B cell (primary cell): ENCODE measurements around the gene PPFIA1. TPM values are rescaled to one million over a fixed set of nuclear protein-coding genes. Genes with fewer than 3 reads are reported as not detected.

Source experiments
- ATAC-seq: fragments of 200-7000 bp; cut with Tn5 transposase; one replicate; pipeline ENCODE4 v1.10.0; 2021; ENCODE audit warnings: low read depth, mild to moderate bottlenecking, moderate number of reproducible peaks, moderate library complexity
- CTCF ChIA-PET: fragments of 350-600 bp; sonication (Branson Sonifier 250); formaldehyde crosslinking; loops from one replicate; lab custom pipeline; 2021; ENCODE audit warnings: antibody characterized with exemption, inconsistent platforms; lab: Charles Lee
- POLR2A ChIA-PET: fragments of 350-600 bp; sonication (Branson Sonifier 250); formaldehyde crosslinking; loops from one replicate; lab custom pipeline; 2021; ENCODE audit warnings: antibody characterized with exemption; lab: Charles Lee
- DNase-seq: peaks from one replicate; pipeline ENCODE4 v3.0.0; 2013
- H2AFZ ChIP-seq: 2 replicates; pipeline ENCODE4 v1.6.1; 2012; ENCODE audit warnings: mild to moderate bottlenecking, low read depth, low read length; ENCODE audit not compliant: insufficient read depth, poor library complexity, severe bottlenecking
- H3K27ac ChIP-seq, 2 donors: 1 replicate in 1 of 2; 2 replicates in 1 of 2; pipeline ENCODE4 v1.5.1; 2012 to 2013; ENCODE audit warnings: low read length in 2 of 2, mild to moderate bottlenecking in 2 of 2, moderate library complexity in 1 of 2
- H3K27me3 ChIP-seq, 4 experiments: fragments of 200-600 bp in 1 of 4; sonication (generic) in 1 of 4; replicated peaks in 1 of 4; 1 replicate in 2 of 4; 2 replicates in 2 of 4; pipeline versions ENCODE4 v1.6.1 to v1.7.0; 2013 to 2016; ENCODE audit warnings: low read length in 3 of 4, mild to moderate bottlenecking in 2 of 4, mixed read lengths in 1 of 4, moderate library complexity in 1 of 4; ENCODE audit not compliant: insufficient read depth in 4 of 4, control insufficient read depth in 3 of 4; ENCODE audit errors: control extremely low read depth in 1 of 4
- H3K36me3 ChIP-seq, 2 experiments: replicated peaks in 1 of 2; 1 replicate in 1 of 2; 2 replicates in 1 of 2; pipeline versions ENCODE4 v1.6.1 to v1.7.1; 2013; ENCODE audit warnings: low read length in 1 of 2; ENCODE audit not compliant: insufficient read depth in 2 of 2, control insufficient read depth in 1 of 2; ENCODE audit errors: control extremely low read depth in 1 of 2, extremely low read depth in 1 of 2
- H3K4me1 ChIP-seq, 2 donors: fragments of 200-600 bp in 1 of 2; sonication (generic) in 1 of 2; 1 replicate in 1 of 2; 2 replicates in 1 of 2; pipeline versions ENCODE4 v1.5.1 to v1.6.1; 2013 to 2017; ENCODE audit warnings: low read length in 2 of 2; ENCODE audit not compliant: control insufficient read depth in 2 of 2, insufficient read depth in 2 of 2
- H3K4me2 ChIP-seq: replicated peaks from 2 replicates; pipeline ENCODE3; 2012; ENCODE audit warnings: mild to moderate bottlenecking, low read depth, low read length; ENCODE audit not compliant: poor library complexity, severe bottlenecking
- H3K4me3 ChIP-seq, 5 experiments: fragments of 200-600 bp in 1 of 5; sonication (generic) in 1 of 5; 1 replicate in 3 of 5; 2 replicates in 2 of 5; pipeline versions ENCODE4 v1.5.1 to v1.7.0; 2011 to 2016; ENCODE audit warnings: low read length in 4 of 5, mild to moderate bottlenecking in 4 of 5, low read depth in 2 of 5, control low read depth in 1 of 5, moderate library complexity in 1 of 5; ENCODE audit not compliant: insufficient read depth in 1 of 5; ENCODE audit errors: control extremely low read depth in 1 of 5, extremely low read depth in 1 of 5
- H3K79me2 ChIP-seq: fragments of 200-600 bp; sonication (generic); one replicate; pipeline ENCODE4 v1.6.0; 2016; ENCODE audit warnings: low read length; ENCODE audit not compliant: control insufficient read depth, insufficient read depth
- H3K9ac ChIP-seq: fragments of 200-600 bp; sonication (generic); 2 replicates; pipeline ENCODE4 v1.6.1; 2017; ENCODE audit warnings: mild to moderate bottlenecking, low read length, moderate library complexity
- H3K9me3 ChIP-seq, 3 donors: one replicate each; pipeline versions ENCODE4 v1.6.1 to v1.7.1; 2013; ENCODE audit warnings: low read length in 2 of 3; ENCODE audit not compliant: control insufficient read depth in 2 of 3, insufficient read depth in 1 of 3; ENCODE audit errors: control extremely low read depth in 1 of 3
- H4K20me1 ChIP-seq: 2 replicates; pipeline ENCODE4 v1.6.0; 2012; ENCODE audit warnings: mild to moderate bottlenecking, low read length; ENCODE audit not compliant: insufficient read depth, control insufficient read depth, poor library complexity, severe bottlenecking
- H3K27ac Mint-ChIP-seq: one replicate; pipeline ENCODE4 v1.8.0; 2021; ENCODE audit warnings: mixed read lengths
- H3K27me3 Mint-ChIP-seq: one replicate; pipeline ENCODE4 v1.8.0; 2021; ENCODE audit warnings: mixed read lengths
- H3K4me1 Mint-ChIP-seq: one replicate; pipeline ENCODE4 v1.8.0; 2021; ENCODE audit warnings: mixed read lengths
- H3K4me3 Mint-ChIP-seq: one replicate; pipeline ENCODE4 v1.8.0; 2021; ENCODE audit warnings: mixed read lengths
- H3K9me3 Mint-ChIP-seq: one replicate; pipeline ENCODE4 v1.8.0; 2022; ENCODE audit warnings: mixed read lengths; ENCODE audit not compliant: insufficient read depth
- EZH2 ChIP-seq: IDR thresholded peaks from 2 replicates; pipeline ENCODE4 v1.6.1; 2012; ENCODE audit warnings: borderline replicate concordance, low read depth, mild to moderate bottlenecking, moderate library complexity, low read length; ENCODE audit not compliant: insufficient read depth, poor library complexity, severe bottlenecking
- WGBS: methylation state at CpG from one replicate; pipeline ENCODE4 v1.1.5; 2013; ENCODE audit warnings: missing lambda C conversion rate; ENCODE audit not compliant: insufficient coverage; 5-methylcytosine and 5-hydroxymethylcytosine counted together
- intact Hi-C: fragments of 100-400 bp; cut with micrococcal nuclease; formaldehyde crosslinking; loops from one replicate; pipeline ENCODE4 v1.10.0; 2022
- polyA plus RNA-seq: library from polyadenylated mRNA; depleted of rRNA; stranded (reverse); fragments of >200 nt; gene quantifications from 2 replicates; pipeline ENCODE4 v1.2.3, GENCODE V29; 2012
- total RNA-seq, 2 donors: library from RNA; stranded (reverse); fragments of 120-200 nt in 1 of 2; gene quantifications; 1 replicate in 1 of 2; 2 replicates in 1 of 2; pipeline versions ENCODE4 v1.2.3 to v1.2.4, GENCODE V29; 2013 to 2022
- TF ChIP-seq, protein P1 (sequence below): fragments of 200-600 bp; IDR thresholded peaks from one replicate; pipeline ENCODE4 v1.8.0; 2022; ENCODE audit warnings: antibody characterized with exemption, mild to moderate bottlenecking

Gene PPFIA1
- total and polyA plus RNA-seq, 2 donors (not counting 1 experiment from before 2014, with no cell fraction given), result 21.8 to 70.4 TPM

DNA sequence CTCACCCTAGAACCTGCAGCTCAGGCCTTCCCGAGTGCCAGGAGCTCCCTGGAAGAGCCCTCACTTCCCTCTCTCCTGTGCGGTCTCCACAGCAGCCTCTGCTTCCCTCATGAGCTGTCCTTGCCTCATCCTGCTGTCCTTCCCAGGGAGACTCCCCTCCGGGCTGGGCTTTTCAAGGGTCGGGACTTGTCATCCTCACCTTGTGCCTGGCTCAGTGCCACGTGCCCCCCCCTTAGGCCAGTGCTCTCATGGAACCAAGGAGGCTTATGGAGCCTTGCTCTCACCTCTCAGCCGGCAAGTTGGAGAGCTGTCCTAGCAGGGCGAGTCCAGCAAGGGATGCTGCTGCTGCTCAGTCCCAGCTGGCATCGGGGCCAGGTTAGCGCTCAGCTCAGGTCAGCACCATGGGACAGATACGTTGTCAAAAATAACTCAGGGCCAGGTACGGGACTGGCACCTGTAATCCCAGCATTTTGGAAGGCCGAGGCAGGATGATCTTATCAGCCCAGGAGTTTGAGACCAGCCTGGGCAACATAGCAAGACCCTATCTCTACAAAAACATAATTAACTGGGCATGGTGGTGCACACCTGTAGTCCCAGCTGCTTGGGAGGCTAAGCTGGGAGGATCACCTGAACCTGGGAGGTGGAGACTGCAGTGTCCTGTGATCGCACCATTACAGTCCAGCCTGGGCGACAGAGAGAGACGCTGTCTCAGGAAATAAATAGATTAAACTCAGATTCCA lies 141.4 kb downstream of the PPFIA1 start:
- Histone ChIP-seq H2AFZ (no peak overlapping the region), H3K9me3 (peaks cover 0 to 4% (median 0%) of the 10 kb centered on the region in 3 donors), H3K4me3 (no peak overlapping the region), H3K36me3 (no peaks in the 10 kb centered on the region), H3K27me3 (peaks cover 0 to 39% (median 2%) of the 10 kb centered on the region in 4 experiments), H3K27ac (no peak overlapping the region), H4K20me1 (no peaks in the 10 kb centered on the region), H3K4me1 (no peaks in the 10 kb centered on the region), H3K9ac (no peak overlapping the region), H3K79me2 (no peaks in the 10 kb centered on the region), H3K4me2 (no peak overlapping the region)
- DNase-seq, result no peak
- H3K9me3 Mint-ChIP-seq, result no peaks in the 10 kb centered on the region
- no peak overlapping the region for H3K4me3 Mint-ChIP-seq
- H3K27me3 Mint-ChIP-seq, result peaks cover 53% of the 10 kb centered on the region
- H3K4me1 Mint-ChIP-seq, result no peaks in the 10 kb centered on the region
- no peak for TF ChIP-seq EZH2
- TF ChIP-seq, protein P1, sequence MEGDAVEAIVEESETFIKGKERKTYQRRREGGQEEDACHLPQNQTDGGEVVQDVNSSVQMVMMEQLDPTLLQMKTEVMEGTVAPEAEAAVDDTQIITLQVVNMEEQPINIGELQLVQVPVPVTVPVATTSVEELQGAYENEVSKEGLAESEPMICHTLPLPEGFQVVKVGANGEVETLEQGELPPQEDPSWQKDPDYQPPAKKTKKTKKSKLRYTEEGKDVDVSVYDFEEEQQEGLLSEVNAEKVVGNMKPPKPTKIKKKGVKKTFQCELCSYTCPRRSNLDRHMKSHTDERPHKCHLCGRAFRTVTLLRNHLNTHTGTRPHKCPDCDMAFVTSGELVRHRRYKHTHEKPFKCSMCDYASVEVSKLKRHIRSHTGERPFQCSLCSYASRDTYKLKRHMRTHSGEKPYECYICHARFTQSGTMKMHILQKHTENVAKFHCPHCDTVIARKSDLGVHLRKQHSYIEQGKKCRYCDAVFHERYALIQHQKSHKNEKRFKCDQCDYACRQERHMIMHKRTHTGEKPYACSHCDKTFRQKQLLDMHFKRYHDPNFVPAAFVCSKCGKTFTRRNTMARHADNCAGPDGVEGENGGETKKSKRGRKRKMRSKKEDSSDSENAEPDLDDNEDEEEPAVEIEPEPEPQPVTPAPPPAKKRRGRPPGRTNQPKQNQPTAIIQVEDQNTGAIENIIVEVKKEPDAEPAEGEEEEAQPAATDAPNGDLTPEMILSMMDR, result no peak
- WGBS, result 92% methylated on average over 13 of the region's 15 CpGs
- H3K27ac Mint-ChIP-seq, result no peak overlapping the region
- no peak for ATAC-seq
- intact Hi-C loops, result no loop called here
- ChIA-PET CTCF (no interaction called here), POLR2A (no interaction called here)

DNA sequence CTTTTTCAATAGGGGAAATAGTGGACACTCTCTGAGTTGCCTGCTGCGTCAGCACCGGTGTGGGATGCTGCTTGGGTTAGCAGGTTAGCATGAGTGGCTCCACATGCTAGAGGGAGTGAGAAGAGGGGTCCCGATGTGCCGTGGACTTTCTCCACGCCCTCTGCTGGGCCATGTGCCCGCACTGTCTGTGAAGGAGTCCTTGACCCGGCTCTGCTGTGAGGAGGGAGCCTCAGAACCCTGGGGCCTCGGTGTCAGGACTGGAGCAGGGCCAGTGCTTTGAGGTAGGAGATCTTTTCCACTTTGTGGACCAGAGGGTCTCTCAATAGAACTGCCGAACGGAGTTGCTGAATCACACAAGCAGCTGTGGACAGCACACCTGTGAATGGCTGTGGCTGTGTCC lies 142.7 kb downstream of the PPFIA1 start:
- H2AFZ ChIP-seq, result no peak overlapping the region
- no peaks in the 10 kb centered on the region for H3K4me1 Mint-ChIP-seq
- no peak for TF ChIP-seq EZH2
- TF ChIP-seq, protein P1, result no peak
- no peaks in the 10 kb centered on the region for H3K9me3 Mint-ChIP-seq
- H4K20me1 ChIP-seq, result no peaks in the 10 kb centered on the region
- peaks cover 0 to 4% (median 0%) of the 10 kb centered on the region in 3 donors for H3K9me3 ChIP-seq
- ChIA-PET POLR2A (no interaction called here), CTCF (no interaction called here)
- ATAC-seq, result no peak
- H3K36me3 ChIP-seq, result no peaks in the 10 kb centered on the region
- H3K27ac Mint-ChIP-seq, result no peak overlapping the region
- no peak overlapping the region for H3K4me3 Mint-ChIP-seq
- H3K27me3 ChIP-seq, result peaks cover 0 to 39% (median 2%) of the 10 kb centered on the region in 4 experiments
- intact Hi-C loops, result no loop called here
- no peak overlapping the region for H3K9ac ChIP-seq
- 96% methylated on average over 10 of the region's 10 CpGs for WGBS
- no peak overlapping the region for H3K4me3 ChIP-seq
- H3K27me3 Mint-ChIP-seq, result peaks cover 49% of the 10 kb centered on the region
- H3K4me2 ChIP-seq, result no peak overlapping the region
- no peaks in the 10 kb centered on the region for H3K79me2 ChIP-seq
- H3K4me1 ChIP-seq, result no peaks in the 10 kb centered on the region
- no peak for DNase-seq
- H3K27ac ChIP-seq, result no peak overlapping the region
